Measurements from ENCODE around the gene CSNK1G2.

Gene CSNK1G2

GRCh38 chr19:1997353-1998233 is 56.6 kb downstream of the CSNK1G2 start:
- Histone ChIP-seq H3K4me1 (ENCODE audit: low read length) (no peaks in the 10 kb centered on the region), H3K27me3 (replicated peaks; ENCODE audit: insufficient read depth, low read length) (no peaks in the 10 kb centered on the region), H3K4me2 (ENCODE audit: low read depth, low read length) (no peak overlapping the region), H4K20me1 (ENCODE audit: insufficient read depth, low read length) (no peaks in the 10 kb centered on the region), H3K36me3 (replicated peaks; ENCODE audit: insufficient read depth, low read length) (no peaks in the 10 kb centered on the region), H3K9me2 (replicated peaks; ENCODE audit: insufficient read depth, low read length) (no peaks in the 10 kb centered on the region), H3K4me3 (ENCODE audit: low read length) (no peak overlapping the region), H3K27ac (ENCODE audit: low read length) (no peak overlapping the region), H3F3A (ENCODE audit: insufficient read depth, low read length) (no peaks in the 10 kb centered on the region), H3K9me3 (replicated peaks; ENCODE audit: insufficient read depth, low read length) (no peaks in the 10 kb centered on the region), H2AFZ (ENCODE audit: low read length) (no peak overlapping the region), H3K9ac (ENCODE audit: low read length) (no peak overlapping the region), H3K79me2 (ENCODE audit: low read length) (no peaks in the 10 kb centered on the region)
- no peak for TF ChIP-seq EZH2 (optimal IDR thresholded peaks at IDR 0.05; ENCODE audit: low read depth, low read length)
- no peak for TF ChIP-seq EZH2phosphoT487 (IDR thresholded peaks at IDR 0.05; ENCODE audit: low read length)
- TF ChIP-seq CTCF (IDR thresholded peaks at IDR 0.05; ENCODE audit: low read length), result no peak
- no peak for DNase-seq

GRCh38 chr19:1998712-1999708 is 58.0 kb downstream of the CSNK1G2 start:
- DNase-seq, result no peak
- Histone ChIP-seq H4K20me1 (ENCODE audit: insufficient read depth, low read length) (no peaks in the 10 kb centered on the region), H3K27ac (ENCODE audit: low read length) (no peak overlapping the region), H3K4me1 (ENCODE audit: low read length) (no peaks in the 10 kb centered on the region), H3K4me2 (ENCODE audit: low read depth, low read length) (no peak overlapping the region), H2AFZ (ENCODE audit: low read length) (no peak overlapping the region), H3K9me3 (replicated peaks; ENCODE audit: insufficient read depth, low read length) (no peaks in the 10 kb centered on the region), H3K9ac (ENCODE audit: low read length) (no peak overlapping the region), H3K36me3 (replicated peaks; ENCODE audit: insufficient read depth, low read length) (no peaks in the 10 kb centered on the region), H3K4me3 (ENCODE audit: low read length) (no peak overlapping the region), H3F3A (ENCODE audit: insufficient read depth, low read length) (no peaks in the 10 kb centered on the region), H3K9me2 (replicated peaks; ENCODE audit: insufficient read depth, low read length) (no peaks in the 10 kb centered on the region), H3K79me2 (ENCODE audit: low read length) (no peaks in the 10 kb centered on the region), H3K27me3 (replicated peaks; ENCODE audit: insufficient read depth, low read length) (no peaks in the 10 kb centered on the region)
- TF ChIP-seq CTCF (IDR thresholded peaks at IDR 0.05; ENCODE audit: low read length) (no peak), EZH2phosphoT487 (IDR thresholded peaks at IDR 0.05; ENCODE audit: low read length) (no peak), EZH2 (optimal IDR thresholded peaks at IDR 0.05; ENCODE audit: low read depth, low read length) (no peak)

- Histone ChIP-seq H3K9ac (ENCODE audit: low read length) (no peak overlapping the region), H3K9me3 (replicated peaks; ENCODE audit: insufficient read depth, low read length) (no peaks in the 10 kb centered on the region), H2AFZ (ENCODE audit: low read length) (no peak overlapping the region), H3K27me3 (replicated peaks; ENCODE audit: insufficient read depth, low read length) (no peaks in the 10 kb centered on the region), H3K27ac (ENCODE audit: low read length) (no peak overlapping the region), H3K4me2 (ENCODE audit: low read depth, low read length) (no peak overlapping the region), H3K4me1 (ENCODE audit: low read length) (no peaks in the 10 kb centered on the region), H3K36me3 (replicated peaks; ENCODE audit: insufficient read depth, low read length) (no peaks in the 10 kb centered on the region), H3K79me2 (ENCODE audit: low read length) (no peaks in the 10 kb centered on the region), H3K9me2 (replicated peaks; ENCODE audit: insufficient read depth, low read length) (no peaks in the 10 kb centered on the region), H3K4me3 (ENCODE audit: low read length) (no peak overlapping the region), H3F3A (ENCODE audit: insufficient read depth, low read length) (no peaks in the 10 kb centered on the region), H4K20me1 (ENCODE audit: insufficient read depth, low read length) (no peaks in the 10 kb centered on the region)
- DNase-seq, result no peak
- TF ChIP-seq EZH2phosphoT487 (IDR thresholded peaks at IDR 0.05; ENCODE audit: low read length) (no peak), EZH2 (optimal IDR thresholded peaks at IDR 0.05; ENCODE audit: low read depth, low read length) (no peak), CTCF (IDR thresholded peaks at IDR 0.05; ENCODE audit: low read length) (no peak)
These were observed 59.0 kb downstream of the CSNK1G2 start for GRCh38 chr19:1999856-2000515.

All from MM.1S (cell line).